ENCODE results near the gene SPPL2B.

GRCh38 chr19:2362046-2362969 lies 33.8 kb downstream of the SPPL2B start:
- TF ChIP-seq ZFP30 (CRISPR knock-in tag; IDR thresholded peaks at IDR 0.05) (no peak), PATZ1 (CRISPR knock-in tag; IDR thresholded peaks at IDR 0.05; ENCODE audit: borderline replicate concordance) (no peak), ZFP3 (CRISPR knock-in tag; IDR thresholded peaks at IDR 0.05) (no peak), PPARA (CRISPR knock-in tag; IDR thresholded peaks at IDR 0.05; ENCODE audit: borderline replicate concordance) (no peak)

All from SK-N-SH treated with all-trans-retinoic acid at 6 μM for 48 hours (cell line).